NCI-H128 (cell line): Measurements from ENCODE around the gene SIK3.
"Not testable (repeated sequence)": the region's sequence is repeated elsewhere in the genome, so short reads cannot be mapped to it uniquely, and the experiment has no call there.

ENCODE experiments used
- DNase-seq: peaks from one replicate; lab custom pipeline; 2025; ENCODE audit not compliant: unreplicated experiment; lab: John Stamatoyannopoulos, UW

The SIK3 gene

DNA sequence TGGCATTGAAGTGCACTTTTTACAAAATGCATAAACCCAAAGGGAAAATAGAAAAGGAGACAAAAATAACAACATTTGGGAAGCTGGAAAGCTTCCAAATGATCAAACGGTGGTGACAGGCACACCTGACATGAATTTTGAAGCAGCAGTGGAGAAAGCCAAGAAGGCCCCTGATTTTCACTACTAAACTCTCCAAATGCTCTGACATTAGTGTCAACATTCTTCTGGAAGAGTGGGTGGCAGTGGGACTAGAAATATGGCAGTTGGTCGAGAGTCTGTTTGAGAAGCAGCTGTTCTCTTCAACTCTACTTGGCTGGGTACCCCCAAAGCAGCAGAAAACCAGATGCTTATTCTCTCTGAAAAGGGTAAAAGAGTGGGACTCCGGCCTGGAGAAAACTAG is 294.2 kb downstream of the SIK3 start:
- DNase-seq: no peak

DNA sequence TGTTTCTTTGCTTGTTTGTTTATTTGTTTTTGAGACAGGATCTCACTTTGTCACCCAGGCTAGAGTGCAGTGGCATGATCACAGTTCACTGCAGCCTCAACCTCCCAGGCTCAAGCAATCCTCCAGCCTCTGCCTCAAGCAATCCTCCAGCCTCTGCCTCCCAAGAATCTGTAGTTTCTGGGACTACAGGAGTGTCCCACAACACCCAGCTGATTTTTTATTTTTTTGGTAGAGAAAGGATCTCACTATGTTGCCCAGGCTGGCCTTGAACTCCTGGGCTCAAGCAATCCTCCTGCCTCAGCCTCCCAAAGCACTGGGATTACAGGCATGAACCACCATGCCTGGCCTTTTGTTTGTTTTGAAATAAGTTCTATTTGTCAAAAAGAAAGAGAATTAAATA is 296.6 kb downstream of the SIK3 start:
- DNase-seq: not testable (repeated sequence)

DNA sequence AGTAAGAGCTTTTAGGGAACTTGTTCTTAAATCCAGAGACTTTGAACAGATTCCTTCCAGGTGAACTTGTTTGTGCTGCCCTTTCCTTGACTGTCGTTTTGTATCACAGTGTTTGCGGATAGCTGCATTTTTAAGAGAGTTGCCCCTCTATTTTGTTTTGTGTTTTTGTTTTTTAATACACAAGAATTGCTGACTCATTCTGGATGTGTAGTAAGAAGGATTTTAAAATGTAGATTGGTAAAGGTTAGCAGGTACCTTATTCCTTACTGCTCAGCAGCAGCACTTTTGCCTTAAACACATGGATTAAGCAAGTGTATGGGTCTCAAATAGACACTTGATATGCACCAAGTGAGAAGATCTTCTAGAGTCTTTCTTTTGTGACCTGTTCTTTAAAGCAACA is 297.6 kb downstream of the SIK3 start:
- DNase-seq: no peak

- DNase-seq: no peak
Measured at GRCh38 chr11:116798368-116798767, 299.9 kb downstream of the SIK3 start.

DNA sequence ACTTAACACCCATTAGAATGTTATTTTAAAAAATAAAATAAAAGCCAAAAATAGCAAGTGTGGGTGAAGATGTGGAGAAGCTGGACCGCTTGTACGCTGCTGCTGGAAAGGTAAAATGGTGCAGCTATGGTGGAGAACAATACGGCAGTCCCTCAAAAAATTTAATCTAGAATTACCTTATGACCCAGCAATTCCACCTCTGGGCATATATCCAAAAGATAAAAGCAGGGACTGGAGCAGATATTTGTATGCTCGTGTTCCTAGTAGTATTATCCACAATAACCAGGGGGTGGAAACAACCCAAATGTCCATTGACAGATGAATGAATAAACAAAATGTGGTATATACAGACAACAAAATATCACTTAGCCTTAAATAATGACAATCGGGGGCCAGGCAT is 300.4 kb downstream of the SIK3 start:
- DNase-seq: no peak

DNA sequence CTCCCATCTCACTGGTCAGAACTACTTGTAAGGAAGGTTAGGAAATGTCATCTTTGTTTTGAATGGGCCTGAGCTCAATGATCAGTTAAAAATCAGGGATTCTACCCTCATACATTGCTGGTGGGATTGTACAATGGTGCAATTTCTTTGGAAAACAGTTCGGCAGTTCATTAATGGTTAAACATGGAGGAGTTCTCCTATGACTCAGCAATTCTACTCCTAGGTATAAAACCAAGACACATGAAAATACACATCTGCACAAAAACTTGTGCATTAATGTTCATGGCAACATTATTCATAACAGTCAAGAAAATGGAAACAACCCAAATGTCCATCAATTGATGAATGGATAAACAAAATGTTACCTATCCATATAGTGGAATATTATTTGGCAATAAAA is 301.7 kb downstream of the SIK3 start:
- no peak for DNase-seq

- DNase-seq: no peak
Measured at GRCh38 chr11:116794851-116795250, 303.4 kb downstream of the SIK3 start.

DNA sequence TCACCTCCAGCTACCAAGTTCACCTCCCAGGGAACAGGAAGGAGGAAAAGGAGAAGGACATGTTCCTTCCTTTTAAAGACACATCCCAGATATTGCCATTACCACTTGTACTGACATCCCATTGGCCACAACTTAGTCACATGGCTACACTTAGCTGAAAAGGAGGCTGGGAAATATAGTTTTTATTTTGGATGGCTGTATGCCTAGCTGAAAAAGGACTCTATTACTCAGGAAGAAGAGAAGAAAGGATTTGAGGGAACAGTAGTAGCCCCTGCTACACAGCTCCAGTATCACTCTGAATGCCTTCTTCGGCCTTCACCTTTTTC is 304.5 kb downstream of the SIK3 start:
- DNase-seq: no peak
